GF-D8 (cell line): ENCODE results near the gene ELF1.
"Not testable (repeated sequence)": the region's sequence is repeated elsewhere in the genome, so short reads cannot be mapped to it uniquely, and the experiment has no call there.

ENCODE experiments used
- DNase-seq: peaks from one replicate; lab custom pipeline; 2025; lab: John Stamatoyannopoulos, UW

Gene ELF1

DNA sequence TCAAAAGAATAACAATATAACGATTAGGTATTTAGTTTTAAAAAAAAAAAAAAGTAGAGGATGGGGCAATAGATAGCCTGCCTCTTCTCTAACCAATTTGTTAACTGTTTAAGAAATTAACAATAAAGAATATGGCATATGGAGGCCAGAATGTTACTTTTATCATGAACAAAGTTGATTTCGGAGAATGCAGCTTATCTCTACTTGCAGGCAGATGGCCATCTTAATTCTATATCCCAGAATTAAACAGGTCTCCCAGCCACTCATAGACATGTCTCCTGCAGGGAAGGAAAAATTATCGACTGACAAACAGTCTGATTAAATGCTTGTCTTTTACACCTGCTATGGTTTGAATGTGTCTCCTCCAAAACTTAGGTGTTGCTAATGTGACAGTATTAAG lies 133.1 kb downstream of the ELF1 start:
- no peak for DNase-seq

DNA sequence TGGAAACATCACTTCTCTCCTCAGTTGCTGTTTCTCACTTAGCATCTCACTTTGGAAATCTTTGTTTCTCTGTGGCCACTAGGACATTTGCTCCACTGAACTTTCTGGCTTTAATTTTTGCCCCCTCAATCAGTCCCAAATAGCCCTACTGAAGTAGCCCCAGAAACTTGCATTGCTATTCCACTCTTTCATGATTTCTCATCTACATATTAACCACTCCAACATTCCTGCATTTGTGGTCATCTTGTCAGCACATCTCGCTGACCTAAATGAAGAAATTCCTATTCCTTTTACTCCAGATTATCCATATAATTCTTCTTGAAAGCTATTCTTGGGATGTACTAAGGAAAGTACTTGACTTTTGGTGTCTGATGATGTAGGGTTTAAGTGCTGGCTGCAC lies 134.9 kb downstream of the ELF1 start:
- DNase-seq = not testable (repeated sequence)
